Measurements from ENCODE around the gene ZBTB16.

ZBTB16 gene

GRCh38 chr11:114099392-114100178 is 40.1 kb downstream of the ZBTB16 start:
- Mint-ChIP-seq H3K27me3 (ENCODE audit: low read depth, poor library complexity) (peaks cover 2% of the 10 kb centered on the region), H3K4me3 (peak overlapping the region; percentile 6), H3K27ac (peak overlapping the region; percentile 82), H3K9me3 (peaks cover 5% of the 10 kb centered on the region), H3K4me1 (peaks cover 91% of the 10 kb centered on the region), H3K36me3 (ENCODE audit: low read depth) (peaks cover 4% of the 10 kb centered on the region)
- no peak for DNase-seq
- TF ChIP-seq, protein P1, sequence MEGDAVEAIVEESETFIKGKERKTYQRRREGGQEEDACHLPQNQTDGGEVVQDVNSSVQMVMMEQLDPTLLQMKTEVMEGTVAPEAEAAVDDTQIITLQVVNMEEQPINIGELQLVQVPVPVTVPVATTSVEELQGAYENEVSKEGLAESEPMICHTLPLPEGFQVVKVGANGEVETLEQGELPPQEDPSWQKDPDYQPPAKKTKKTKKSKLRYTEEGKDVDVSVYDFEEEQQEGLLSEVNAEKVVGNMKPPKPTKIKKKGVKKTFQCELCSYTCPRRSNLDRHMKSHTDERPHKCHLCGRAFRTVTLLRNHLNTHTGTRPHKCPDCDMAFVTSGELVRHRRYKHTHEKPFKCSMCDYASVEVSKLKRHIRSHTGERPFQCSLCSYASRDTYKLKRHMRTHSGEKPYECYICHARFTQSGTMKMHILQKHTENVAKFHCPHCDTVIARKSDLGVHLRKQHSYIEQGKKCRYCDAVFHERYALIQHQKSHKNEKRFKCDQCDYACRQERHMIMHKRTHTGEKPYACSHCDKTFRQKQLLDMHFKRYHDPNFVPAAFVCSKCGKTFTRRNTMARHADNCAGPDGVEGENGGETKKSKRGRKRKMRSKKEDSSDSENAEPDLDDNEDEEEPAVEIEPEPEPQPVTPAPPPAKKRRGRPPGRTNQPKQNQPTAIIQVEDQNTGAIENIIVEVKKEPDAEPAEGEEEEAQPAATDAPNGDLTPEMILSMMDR (IDR thresholded peaks at IDR 0.05), result no peak

- Mint-ChIP-seq H3K4me1 (peaks cover 97% of the 10 kb centered on the region), H3K4me3 (no peak overlapping the region), H3K9me3 (no peaks in the 10 kb centered on the region), H3K27ac (peak overlapping the region; percentile 63), H3K36me3 (ENCODE audit: low read depth) (peaks cover 5% of the 10 kb centered on the region), H3K27me3 (ENCODE audit: low read depth, poor library complexity) (peaks cover 4% of the 10 kb centered on the region)
- no peak for DNase-seq
- TF ChIP-seq, protein P1 (IDR thresholded peaks at IDR 0.05), result no peak
Observed at GRCh38 chr11:114102993-114103896, 43.7 kb downstream of the ZBTB16 start.

DNA sequence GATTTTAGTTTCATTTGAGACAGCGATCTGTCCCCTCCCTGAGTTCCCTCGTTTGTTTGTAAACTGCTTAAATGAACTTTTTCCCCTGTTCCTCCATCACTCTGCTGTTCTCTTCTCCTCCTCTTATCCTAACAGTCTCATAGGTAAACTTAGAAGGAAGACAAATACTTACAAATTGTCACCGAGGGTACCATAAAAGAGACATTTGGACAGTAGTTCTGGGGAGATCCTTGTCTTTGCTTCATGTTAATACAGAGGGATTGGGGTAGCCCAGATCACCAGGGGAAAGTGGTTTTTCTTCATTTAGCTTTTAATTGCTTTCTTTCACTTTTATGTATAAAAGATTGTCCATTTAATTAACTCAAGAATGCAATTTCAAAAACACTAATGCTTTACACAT is 46.1 kb downstream of the ZBTB16 start:
- H3K27ac Mint-ChIP-seq, result peak overlapping the region; percentile 83
- peaks cover 4% of the 10 kb centered on the region for H3K27me3 Mint-ChIP-seq (ENCODE audit: low read depth, poor library complexity)
- H3K4me1 Mint-ChIP-seq, result peaks cover 97% of the 10 kb centered on the region
- H3K9me3 Mint-ChIP-seq, result no peaks in the 10 kb centered on the region
- TF ChIP-seq, protein P1 (IDR thresholded peaks at IDR 0.05), result no peak
- no peak overlapping the region for H3K4me3 Mint-ChIP-seq
- DNase-seq, result no peak
- H3K36me3 Mint-ChIP-seq (ENCODE audit: low read depth), result peaks cover 5% of the 10 kb centered on the region

GRCh38 chr11:114106047-114106446 is 46.5 kb downstream of the ZBTB16 start:
- Mint-ChIP-seq H3K9me3 (no peaks in the 10 kb centered on the region), H3K27ac (peak overlapping the region; percentile 84), H3K4me1 (peaks cover 100% of the 10 kb centered on the region), H3K36me3 (ENCODE audit: low read depth) (peaks cover 5% of the 10 kb centered on the region), H3K27me3 (ENCODE audit: low read depth, poor library complexity) (peaks cover 4% of the 10 kb centered on the region), H3K4me3 (no peak overlapping the region)
- TF ChIP-seq, protein P1 (IDR thresholded peaks at IDR 0.05), result no peak
- DNase-seq, result no peak

DNA sequence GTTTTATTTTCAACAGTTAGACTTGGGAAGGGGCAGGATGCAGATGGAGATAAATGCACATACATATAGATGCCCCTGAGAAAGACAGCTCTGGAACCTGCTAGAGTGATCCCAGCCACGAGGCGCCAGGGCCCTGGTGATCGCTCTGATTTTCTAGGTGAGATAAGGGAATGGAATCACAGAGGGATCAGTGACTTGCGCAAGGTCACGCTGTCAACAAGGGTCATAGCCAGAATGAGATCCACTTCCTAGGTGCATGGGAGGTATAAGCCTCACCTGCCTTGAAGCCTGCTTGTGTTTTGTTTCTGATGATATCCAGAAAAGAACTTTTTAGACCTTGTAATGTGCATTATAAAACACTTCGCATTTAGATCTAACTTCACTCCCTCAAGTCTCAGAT is 47.5 kb downstream of the ZBTB16 start:
- no peaks in the 10 kb centered on the region for H3K9me3 Mint-ChIP-seq
- H3K4me3 Mint-ChIP-seq, result no peak overlapping the region
- H3K36me3 Mint-ChIP-seq (ENCODE audit: low read depth), result peaks cover 5% of the 10 kb centered on the region
- H3K4me1 Mint-ChIP-seq, result peaks cover 100% of the 10 kb centered on the region
- H3K27ac Mint-ChIP-seq, result peak overlapping the region; percentile 43
- TF ChIP-seq, protein P1 (IDR thresholded peaks at IDR 0.05), result no peak
- peaks cover 4% of the 10 kb centered on the region for H3K27me3 Mint-ChIP-seq (ENCODE audit: low read depth, poor library complexity)
- DNase-seq, result no peak
